ENCODE data around the gene ACAN. TPM values are rescaled to one million over a fixed set of nuclear protein-coding genes. Genes with fewer than 3 reads are reported as not detected.

ACAN gene
- total RNA-seq, 2 donors from 2014 or later = 0.14 to 4.7 TPM

DNA sequence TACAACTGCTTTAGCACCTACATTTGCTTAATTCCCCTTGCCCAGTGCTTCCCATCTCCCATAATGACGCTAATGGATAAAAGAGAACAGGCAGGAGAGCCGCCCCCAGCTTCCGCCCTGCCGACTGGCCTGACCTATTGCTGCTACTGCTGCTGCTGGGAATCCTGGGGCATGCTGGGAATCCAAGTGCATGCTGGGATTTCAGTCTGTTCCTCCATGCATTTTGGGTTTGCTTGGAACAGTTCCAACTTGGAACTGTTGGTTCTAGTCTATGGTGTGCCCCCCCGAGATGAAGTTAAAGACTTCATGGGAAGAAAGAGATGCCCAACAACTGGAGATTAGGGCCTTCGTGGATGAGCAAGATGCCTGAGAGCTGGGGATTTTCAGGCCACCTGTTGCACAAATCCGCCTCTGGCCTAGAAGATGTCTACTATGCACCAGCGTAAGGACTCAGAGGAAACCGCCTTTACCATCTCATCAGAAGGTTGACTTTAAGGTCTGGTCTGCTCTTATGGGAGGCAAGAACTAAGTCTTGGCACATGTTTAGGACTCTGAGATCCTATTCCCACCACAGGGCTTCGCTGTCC, 63.2 kb downstream of the ACAN start:
- WGBS = 94% methylated on average over 10 of the region's 10 CpGs
- intact Hi-C loops (cut with DNase I) = no loop called here
- no peak for TF ChIP-seq POLR2AphosphoS5 (IDR thresholded peaks at IDR 0.05)
- TF ChIP-seq, protein P1, sequence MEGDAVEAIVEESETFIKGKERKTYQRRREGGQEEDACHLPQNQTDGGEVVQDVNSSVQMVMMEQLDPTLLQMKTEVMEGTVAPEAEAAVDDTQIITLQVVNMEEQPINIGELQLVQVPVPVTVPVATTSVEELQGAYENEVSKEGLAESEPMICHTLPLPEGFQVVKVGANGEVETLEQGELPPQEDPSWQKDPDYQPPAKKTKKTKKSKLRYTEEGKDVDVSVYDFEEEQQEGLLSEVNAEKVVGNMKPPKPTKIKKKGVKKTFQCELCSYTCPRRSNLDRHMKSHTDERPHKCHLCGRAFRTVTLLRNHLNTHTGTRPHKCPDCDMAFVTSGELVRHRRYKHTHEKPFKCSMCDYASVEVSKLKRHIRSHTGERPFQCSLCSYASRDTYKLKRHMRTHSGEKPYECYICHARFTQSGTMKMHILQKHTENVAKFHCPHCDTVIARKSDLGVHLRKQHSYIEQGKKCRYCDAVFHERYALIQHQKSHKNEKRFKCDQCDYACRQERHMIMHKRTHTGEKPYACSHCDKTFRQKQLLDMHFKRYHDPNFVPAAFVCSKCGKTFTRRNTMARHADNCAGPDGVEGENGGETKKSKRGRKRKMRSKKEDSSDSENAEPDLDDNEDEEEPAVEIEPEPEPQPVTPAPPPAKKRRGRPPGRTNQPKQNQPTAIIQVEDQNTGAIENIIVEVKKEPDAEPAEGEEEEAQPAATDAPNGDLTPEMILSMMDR (IDR thresholded peaks at IDR 0.05) = no peak
- TF ChIP-seq POLR2A (IDR thresholded peaks at IDR 0.05) = no peak

DNA sequence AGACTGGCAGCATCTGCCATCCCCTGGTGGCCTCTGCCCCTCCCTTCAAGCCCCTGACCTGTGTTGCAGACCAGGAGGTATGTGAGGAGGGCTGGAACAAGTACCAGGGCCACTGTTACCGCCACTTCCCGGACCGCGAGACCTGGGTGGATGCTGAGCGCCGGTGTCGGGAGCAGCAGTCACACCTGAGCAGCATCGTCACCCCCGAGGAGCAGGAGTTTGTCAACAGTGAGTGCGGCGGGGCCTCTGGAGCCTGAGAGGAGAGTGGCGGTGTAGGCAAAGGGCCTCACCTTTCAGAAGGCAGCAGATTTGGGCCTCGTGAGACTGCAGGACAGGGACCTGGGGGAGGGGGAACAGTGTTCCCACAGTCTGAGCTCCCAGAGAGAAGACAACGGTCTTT, 68.1 kb downstream of the ACAN start:
- TF ChIP-seq POLR2AphosphoS5 (IDR thresholded peaks at IDR 0.05) (no peak), POLR2A (IDR thresholded peaks at IDR 0.05) (no peak)
- TF ChIP-seq, protein P1 (IDR thresholded peaks at IDR 0.05) = no peak
- intact Hi-C loops (cut with DNase I) = no loop called here
- Histone ChIP-seq H3K27ac (no peak overlapping the region), H3K27me3 (replicated peaks; ENCODE audit: insufficient read depth) (no peaks in the 10 kb centered on the region), H3K4me3 (no peak overlapping the region), H3K4me1 (replicated peaks) (no peaks in the 10 kb centered on the region), H3K9me3 (no peaks in the 10 kb centered on the region), H3K36me3 (no peaks in the 10 kb centered on the region)
- no peak for DNase-seq (ENCODE audit: low spot score)
- 78% methylated on average over 14 of the region's 14 CpGs for WGBS

More for the DNA sequence above, 63.2 kb downstream of the ACAN start:
- Histone ChIP-seq H3K9me3 (no peaks in the 10 kb centered on the region), H3K4me1 (replicated peaks) (no peaks in the 10 kb centered on the region), H3K27ac (no peak overlapping the region), H3K36me3 (no peaks in the 10 kb centered on the region), H3K27me3 (replicated peaks; ENCODE audit: insufficient read depth) (no peaks in the 10 kb centered on the region), H3K4me3 (no peak overlapping the region)
- DNase-seq (ENCODE audit: low spot score) = no peak

DNA sequence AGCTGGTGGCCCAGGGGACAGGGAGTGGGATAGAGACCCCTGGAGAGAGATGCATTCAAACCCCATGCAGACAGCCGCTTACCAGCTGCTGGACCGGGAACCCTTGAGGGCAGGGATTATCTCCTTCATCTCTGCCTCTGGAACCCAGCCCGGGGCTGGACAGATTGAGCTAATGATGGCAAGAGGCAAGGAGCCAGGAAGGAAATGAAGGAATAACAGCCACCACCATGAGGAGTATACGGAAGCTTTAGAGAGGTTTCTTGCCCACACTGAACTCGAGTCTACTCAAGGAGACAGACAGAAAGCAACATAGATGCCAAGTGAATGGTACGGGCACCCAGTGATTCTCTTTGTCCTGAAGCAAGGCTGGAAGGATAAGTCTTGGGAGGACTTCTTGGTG, 68.9 kb downstream of the ACAN start:
- no peak for TF ChIP-seq POLR2A (IDR thresholded peaks at IDR 0.05)
- TF ChIP-seq, protein P1 (IDR thresholded peaks at IDR 0.05) = no peak
- TF ChIP-seq POLR2AphosphoS5 (IDR thresholded peaks at IDR 0.05) = no peak
- Histone ChIP-seq H3K27ac (no peak overlapping the region), H3K27me3 (replicated peaks; ENCODE audit: insufficient read depth) (no peaks in the 10 kb centered on the region), H3K4me1 (replicated peaks) (no peaks in the 10 kb centered on the region), H3K36me3 (no peaks in the 10 kb centered on the region), H3K9me3 (no peaks in the 10 kb centered on the region), H3K4me3 (no peak overlapping the region)
- 68% methylated on average over 4 of the region's 6 CpGs for WGBS
- no peak for DNase-seq (ENCODE audit: low spot score)
- intact Hi-C loops (cut with DNase I) = no loop called here

DNA sequence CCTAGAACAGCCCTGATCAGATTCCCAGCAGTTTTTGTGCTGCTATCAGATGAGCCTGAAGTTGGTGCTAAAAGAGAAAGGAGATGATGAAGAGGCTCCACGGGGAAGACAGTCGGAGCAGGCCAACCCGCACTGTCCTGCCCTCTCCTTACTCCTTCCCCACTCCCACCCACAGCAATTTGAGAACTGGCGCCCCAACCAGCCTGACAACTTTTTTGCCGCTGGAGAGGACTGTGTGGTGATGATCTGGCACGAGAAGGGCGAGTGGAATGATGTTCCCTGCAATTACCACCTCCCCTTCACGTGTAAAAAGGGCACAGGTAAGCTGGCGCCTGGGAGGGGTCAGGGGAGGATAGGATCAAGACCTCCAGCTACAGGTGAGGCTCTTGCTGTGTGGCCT, 69.5 kb downstream of the ACAN start:
- no peaks in the 10 kb centered on the region for H3K9me3 ChIP-seq
- no peak for DNase-seq (ENCODE audit: low spot score)
- H3K4me1 ChIP-seq (replicated peaks) = no peaks in the 10 kb centered on the region
- H3K27ac ChIP-seq = no peak overlapping the region
- intact Hi-C loops (cut with DNase I) = no loop called here
- no peak overlapping the region for H3K4me3 ChIP-seq
- TF ChIP-seq, protein P1 (IDR thresholded peaks at IDR 0.05) = no peak
- TF ChIP-seq POLR2AphosphoS5 (IDR thresholded peaks at IDR 0.05) (no peak), POLR2A (IDR thresholded peaks at IDR 0.05) (no peak)
- H3K36me3 ChIP-seq = no peaks in the 10 kb centered on the region
- WGBS = 45% methylated on average over 9 of the region's 9 CpGs
- H3K27me3 ChIP-seq (replicated peaks; ENCODE audit: insufficient read depth) = no peaks in the 10 kb centered on the region

DNA sequence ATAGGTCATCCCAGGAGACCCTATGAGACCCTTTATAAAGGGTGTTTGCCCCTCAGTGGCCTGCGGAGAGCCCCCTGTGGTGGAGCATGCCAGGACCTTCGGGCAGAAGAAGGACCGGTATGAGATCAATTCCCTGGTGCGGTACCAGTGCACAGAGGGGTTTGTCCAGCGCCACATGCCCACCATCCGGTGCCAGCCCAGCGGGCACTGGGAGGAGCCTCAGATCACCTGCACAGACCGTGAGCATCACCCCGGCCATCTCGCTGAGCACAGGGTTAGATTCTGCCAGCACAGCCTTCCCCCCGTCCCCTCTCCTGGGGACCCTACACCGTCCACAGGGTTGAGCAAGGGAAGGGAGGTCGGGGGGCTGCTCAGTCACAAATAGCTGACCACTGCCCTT, 70.5 kb downstream of the ACAN start:
- Histone ChIP-seq H3K27me3 (replicated peaks; ENCODE audit: insufficient read depth) (no peaks in the 10 kb centered on the region), H3K27ac (no peak overlapping the region), H3K9me3 (no peaks in the 10 kb centered on the region), H3K4me3 (no peak overlapping the region), H3K36me3 (no peaks in the 10 kb centered on the region), H3K4me1 (replicated peaks) (no peaks in the 10 kb centered on the region)
- TF ChIP-seq POLR2A (IDR thresholded peaks at IDR 0.05) (no peak), POLR2AphosphoS5 (IDR thresholded peaks at IDR 0.05) (no peak)
- TF ChIP-seq, protein P1 (IDR thresholded peaks at IDR 0.05) = no peak
- no peak for DNase-seq (ENCODE audit: low spot score)
- intact Hi-C loops (cut with DNase I) = no loop called here
- WGBS = 95% methylated on average over 13 of the region's 13 CpGs
